ENCODE data around the gene STK32C.
"Not testable (repeated sequence)": the region's sequence is repeated elsewhere in the genome, so short reads cannot be mapped to it uniquely, and the experiment has no call there.

The STK32C gene

DNA sequence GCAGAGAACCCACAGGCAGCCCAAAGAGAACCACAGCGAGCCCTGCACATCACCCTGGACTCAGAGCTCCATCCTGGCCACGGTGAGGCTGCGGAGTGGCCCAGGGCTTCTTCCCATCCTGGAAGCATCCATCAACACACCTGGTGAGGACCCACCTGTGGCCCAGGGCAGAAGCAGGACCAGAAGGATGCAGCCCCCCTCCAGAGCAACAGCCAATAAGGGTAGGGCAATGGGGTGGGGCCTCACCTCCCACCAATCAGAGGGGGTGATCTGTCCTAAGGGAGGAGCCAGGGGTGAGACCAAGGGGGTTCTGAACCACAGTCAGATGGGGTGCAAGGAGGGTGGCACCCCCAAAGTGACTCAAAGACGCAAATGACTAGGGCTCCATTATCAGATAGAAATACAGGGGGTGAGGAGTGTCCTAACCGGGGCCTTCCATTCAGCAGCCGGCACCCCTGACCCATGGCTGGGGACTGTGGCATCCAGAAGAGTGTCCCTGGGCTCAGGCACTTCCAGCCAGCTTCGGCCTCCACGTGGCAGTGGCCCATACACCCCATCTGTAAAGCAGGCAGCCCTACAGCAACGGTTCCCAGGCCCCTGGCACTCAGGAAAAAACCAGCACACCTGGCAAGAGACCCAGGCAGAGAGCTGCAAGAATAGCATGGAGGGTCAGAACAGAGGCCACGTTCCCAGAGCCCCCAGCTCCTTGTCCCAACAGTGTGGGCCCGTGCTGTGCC is 36.9 kb downstream of the STK32C start:
- POLR2A ChIA-PET = no interaction called here
- DNase-seq (ENCODE audit: extremely low spot score) = no peak
- TF ChIP-seq HDGF (IDR thresholded peaks at IDR 0.05; ENCODE audit: borderline replicate concordance) = no peak
- no peak for TF ChIP-seq ZNF384 (IDR thresholded peaks at IDR 0.05)
- no peak for TF ChIP-seq NFRKB (IDR thresholded peaks at IDR 0.05)
- TF ChIP-seq TARDBP (IDR thresholded peaks at IDR 0.05) = no peak
- no peak for TF ChIP-seq ARNT (IDR thresholded peaks at IDR 0.05)
- TF ChIP-seq FOXA1 (IDR thresholded peaks at IDR 0.05) = no peak
- TF ChIP-seq ELF4 (IDR thresholded peaks at IDR 0.05) = no peak
- TF ChIP-seq BHLHE40 (IDR thresholded peaks at IDR 0.05; ENCODE audit: borderline replicate concordance) = no peak
- TF ChIP-seq, protein P1, sequence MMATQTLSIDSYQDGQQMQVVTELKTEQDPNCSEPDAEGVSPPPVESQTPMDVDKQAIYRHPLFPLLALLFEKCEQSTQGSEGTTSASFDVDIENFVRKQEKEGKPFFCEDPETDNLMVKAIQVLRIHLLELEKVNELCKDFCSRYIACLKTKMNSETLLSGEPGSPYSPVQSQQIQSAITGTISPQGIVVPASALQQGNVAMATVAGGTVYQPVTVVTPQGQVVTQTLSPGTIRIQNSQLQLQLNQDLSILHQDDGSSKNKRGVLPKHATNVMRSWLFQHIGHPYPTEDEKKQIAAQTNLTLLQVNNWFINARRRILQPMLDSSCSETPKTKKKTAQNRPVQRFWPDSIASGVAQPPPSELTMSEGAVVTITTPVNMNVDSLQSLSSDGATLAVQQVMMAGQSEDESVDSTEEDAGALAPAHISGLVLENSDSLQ (IDR thresholded peaks at IDR 0.05) = no peak
- no peak for TF ChIP-seq SP1 (IDR thresholded peaks at IDR 0.05)
- no peak for TF ChIP-seq L3MBTL2 (conservative IDR thresholded peaks at IDR 0.05)
- no peak for TF ChIP-seq FOXK2 (IDR thresholded peaks at IDR 0.05)
- no peak for TF ChIP-seq SUZ12 (IDR thresholded peaks at IDR 0.05)
- TF ChIP-seq CTBP1 (IDR thresholded peaks at IDR 0.05; ENCODE audit: borderline replicate concordance) = no peak
- TF ChIP-seq LEF1 (IDR thresholded peaks at IDR 0.05; ENCODE audit: borderline replicate concordance) = no peak
- TF ChIP-seq FOXM1 (IDR thresholded peaks at IDR 0.05; ENCODE audit: borderline replicate concordance) = no peak
- CTCF ChIA-PET = no interaction called here

DNA sequence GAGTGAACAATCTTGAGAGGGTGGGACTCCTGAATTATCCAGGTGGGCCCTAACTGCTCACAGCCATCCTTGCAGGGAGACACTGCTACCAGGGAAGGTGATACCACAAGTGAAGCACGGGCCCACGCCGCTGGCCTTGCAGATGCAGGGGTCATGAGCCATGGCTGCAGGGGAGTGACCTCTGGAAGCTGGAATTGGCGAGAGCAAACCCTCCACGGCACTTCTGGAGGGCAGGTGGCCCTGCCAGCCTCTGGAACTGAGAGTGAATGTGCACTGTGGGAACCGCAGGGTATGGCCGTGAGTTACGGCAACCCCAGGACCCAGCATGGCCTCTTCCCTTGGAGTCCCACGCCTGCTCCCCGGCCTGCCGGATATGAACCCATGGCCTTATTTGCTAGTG is 37.5 kb downstream of the STK32C start:
- DNase-seq (ENCODE audit: extremely low spot score) = no peak
- CTCF ChIA-PET = no interaction called here
- POLR2A ChIA-PET = no interaction called here
- TF ChIP-seq FOXA1 (IDR thresholded peaks at IDR 0.05) = no peak
- TF ChIP-seq BHLHE40 (IDR thresholded peaks at IDR 0.05; ENCODE audit: borderline replicate concordance) = no peak

DNA sequence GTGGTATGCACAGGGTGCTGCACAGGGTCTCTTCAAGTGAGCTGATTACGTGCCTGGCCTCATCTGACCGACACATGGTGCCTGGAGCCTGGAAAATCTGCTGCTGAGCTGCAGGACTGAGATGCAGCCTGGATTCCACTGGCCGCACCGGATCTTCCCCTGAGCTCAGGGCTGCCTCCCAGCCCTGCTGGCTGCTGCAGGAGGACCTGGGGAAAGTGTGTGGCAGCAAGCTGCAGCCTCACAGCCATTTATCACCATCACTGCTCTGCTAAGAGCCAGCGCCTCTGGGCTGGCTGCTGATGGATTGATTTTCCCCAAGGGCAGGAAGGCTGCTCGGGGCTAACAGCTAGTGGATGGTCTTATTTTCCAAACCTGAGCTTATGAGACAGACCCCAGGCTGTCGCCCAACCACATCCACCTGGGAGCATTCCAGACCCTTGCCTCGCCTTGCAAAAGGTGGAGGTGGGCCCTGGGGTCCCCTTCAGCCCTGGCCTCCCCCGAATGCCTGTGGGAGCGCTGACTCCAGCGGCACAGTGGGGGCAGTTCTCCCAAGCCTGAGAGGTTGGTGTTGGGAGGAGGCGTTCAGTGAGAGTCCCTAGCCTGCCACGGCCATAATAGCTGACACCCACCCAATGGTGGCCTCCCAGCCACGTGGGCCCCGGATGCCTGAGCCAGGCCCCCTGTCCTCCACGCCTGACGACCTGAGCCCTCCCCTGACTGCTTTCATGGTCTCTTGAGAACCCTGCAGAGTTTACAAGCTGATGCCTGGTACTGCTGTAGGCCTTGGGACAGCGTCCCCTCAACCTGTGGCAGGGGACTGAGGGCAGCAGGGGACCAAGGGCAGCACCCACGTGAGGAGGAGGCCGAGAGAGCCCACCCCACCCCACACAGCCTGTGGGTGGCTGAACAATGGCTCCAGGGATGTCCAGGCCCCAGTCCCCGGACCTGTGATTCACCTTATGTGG is 38.2 kb downstream of the STK32C start:
- TF ChIP-seq SP1 (IDR thresholded peaks at IDR 0.05) (no peak), SUZ12 (IDR thresholded peaks at IDR 0.05) (no peak), TARDBP (IDR thresholded peaks at IDR 0.05) (no peak), L3MBTL2 (conservative IDR thresholded peaks at IDR 0.05) (no peak), CTBP1 (IDR thresholded peaks at IDR 0.05; ENCODE audit: borderline replicate concordance) (no peak), ARNT (IDR thresholded peaks at IDR 0.05) (no peak), HDGF (IDR thresholded peaks at IDR 0.05; ENCODE audit: borderline replicate concordance) (no peak), FOXA1 (IDR thresholded peaks at IDR 0.05) (no peak)
- CTCF ChIA-PET = no interaction called here
- DNase-seq (ENCODE audit: extremely low spot score) = no peak
- POLR2A ChIA-PET = no interaction called here

DNA sequence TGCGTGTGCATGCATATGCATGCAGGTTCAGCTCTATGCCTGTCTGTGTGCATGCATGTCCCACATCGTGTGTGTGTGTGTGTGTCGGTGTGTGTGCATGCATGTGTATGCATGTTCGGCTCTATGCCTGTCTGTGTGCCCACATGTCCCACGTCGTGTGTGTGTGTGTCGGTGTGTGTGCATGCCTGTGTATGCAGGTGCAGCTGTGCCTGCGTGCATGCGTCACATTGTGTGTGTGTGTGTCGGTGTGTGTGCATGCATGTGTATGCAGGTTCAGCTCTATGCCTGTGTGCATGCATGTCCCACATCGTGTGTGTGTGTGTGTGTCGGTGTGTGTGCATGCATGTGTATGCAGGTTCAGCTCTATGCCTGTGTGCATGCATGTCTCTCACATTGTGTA is 39.8 kb downstream of the STK32C start:
- POLR2A ChIA-PET; DNase-seq (ENCODE audit: extremely low spot score): not testable (repeated sequence)
- CTCF ChIA-PET = interaction anchor here (0.7 kb wide), 1 partner anchor 30 kb away, joined by 3 read pairs; no protein-coding TSS in a partner anchor

DNA sequence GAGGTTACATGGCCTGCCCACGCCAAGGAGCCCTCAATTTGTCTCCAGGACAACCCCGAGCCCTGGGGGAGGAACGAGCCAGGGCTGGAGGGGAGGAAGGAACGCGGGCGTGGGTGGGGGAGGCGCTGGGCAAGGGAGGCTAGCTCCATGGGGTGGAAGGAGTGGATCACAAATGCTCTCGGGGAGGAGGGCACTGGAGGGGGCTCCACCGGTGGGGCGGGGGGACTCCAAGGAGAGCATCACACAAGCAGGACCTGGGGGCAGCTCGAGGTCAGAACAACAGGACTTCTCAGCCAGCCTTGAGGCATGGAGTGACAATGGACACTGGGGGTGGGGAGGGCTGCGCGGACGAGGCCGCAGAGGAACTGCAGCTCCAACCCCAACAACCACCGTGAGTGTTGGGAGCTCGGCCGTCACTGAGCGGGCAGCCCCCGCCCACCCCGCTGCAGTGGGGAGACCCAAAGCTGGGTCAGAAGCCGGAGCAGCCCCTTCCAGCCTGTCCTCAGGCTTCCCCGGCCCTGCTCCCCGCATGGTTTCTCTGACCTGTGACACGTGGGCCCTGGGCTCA is 41.1 kb downstream of the STK32C start:
- CTCF ChIA-PET = no interaction called here
- POLR2A ChIA-PET = no interaction called here
- DNase-seq (ENCODE audit: extremely low spot score) = no peak
- TF ChIP-seq, protein P1 (IDR thresholded peaks at IDR 0.05) = no peak
- no peak for TF ChIP-seq FOXK2 (IDR thresholded peaks at IDR 0.05)
- no peak for TF ChIP-seq ZNF384 (IDR thresholded peaks at IDR 0.05)
- no peak for TF ChIP-seq BHLHE40 (IDR thresholded peaks at IDR 0.05; ENCODE audit: borderline replicate concordance)
- TF ChIP-seq L3MBTL2 (conservative IDR thresholded peaks at IDR 0.05) = no peak
- no peak for TF ChIP-seq HDGF (IDR thresholded peaks at IDR 0.05; ENCODE audit: borderline replicate concordance)
- no peak for TF ChIP-seq TARDBP (IDR thresholded peaks at IDR 0.05)
- no peak for TF ChIP-seq SUZ12 (IDR thresholded peaks at IDR 0.05)
- no peak for TF ChIP-seq CTBP1 (IDR thresholded peaks at IDR 0.05; ENCODE audit: borderline replicate concordance)

DNA sequence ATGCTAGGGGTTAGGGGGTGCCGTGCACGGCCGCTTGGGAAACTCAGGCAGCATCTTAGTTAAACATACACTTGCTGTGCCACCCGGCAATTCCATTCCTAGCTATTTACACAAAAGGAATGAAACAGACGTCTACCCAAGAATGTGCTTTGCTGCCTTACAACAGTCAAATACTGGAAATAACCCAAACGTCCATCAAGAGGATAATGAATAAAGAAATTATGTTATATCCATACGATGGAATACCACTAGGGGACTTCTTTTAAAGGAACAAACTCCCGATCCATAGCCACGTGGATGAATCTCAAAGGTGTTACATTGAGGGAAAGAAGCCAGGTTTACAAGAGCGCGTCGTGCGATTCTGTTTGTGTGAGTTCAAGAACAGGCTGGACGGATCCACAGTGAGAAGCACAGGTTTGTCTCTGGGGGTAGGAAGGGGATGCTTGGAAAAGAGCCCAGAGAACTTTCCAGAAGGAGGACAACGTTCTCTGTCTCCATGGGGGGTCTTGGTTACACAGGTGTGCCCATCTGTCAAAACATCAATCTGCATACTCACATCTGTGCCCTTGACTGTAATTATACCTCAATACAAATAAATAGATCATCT is 41.8 kb downstream of the STK32C start:
- TF ChIP-seq L3MBTL2 (conservative IDR thresholded peaks at IDR 0.05) (no peak), SP1 (IDR thresholded peaks at IDR 0.05) (no peak), LEF1 (IDR thresholded peaks at IDR 0.05; ENCODE audit: borderline replicate concordance) (no peak)
- DNase-seq (ENCODE audit: extremely low spot score) = no peak
- ChIA-PET POLR2A (no interaction called here), CTCF (no interaction called here)

All from HEK293T (cell line).